Tracheal epithelial cell (primary cell): Measurements from ENCODE around the gene MED22. TPM values are rescaled to one million over a fixed set of nuclear protein-coding genes. Genes with fewer than 3 reads are reported as not detected.

Source experiments
- total RNA-seq: library from RNA; depleted of rRNA; stranded (reverse); fragments of >200 nt; gene quantifications from 2 replicates; pipeline ENCODE4 v1.2.1, GENCODE V29; 2014

Gene MED22
- 17.6 and 20.2 TPM in 2 replicates for total RNA-seq

DNA sequence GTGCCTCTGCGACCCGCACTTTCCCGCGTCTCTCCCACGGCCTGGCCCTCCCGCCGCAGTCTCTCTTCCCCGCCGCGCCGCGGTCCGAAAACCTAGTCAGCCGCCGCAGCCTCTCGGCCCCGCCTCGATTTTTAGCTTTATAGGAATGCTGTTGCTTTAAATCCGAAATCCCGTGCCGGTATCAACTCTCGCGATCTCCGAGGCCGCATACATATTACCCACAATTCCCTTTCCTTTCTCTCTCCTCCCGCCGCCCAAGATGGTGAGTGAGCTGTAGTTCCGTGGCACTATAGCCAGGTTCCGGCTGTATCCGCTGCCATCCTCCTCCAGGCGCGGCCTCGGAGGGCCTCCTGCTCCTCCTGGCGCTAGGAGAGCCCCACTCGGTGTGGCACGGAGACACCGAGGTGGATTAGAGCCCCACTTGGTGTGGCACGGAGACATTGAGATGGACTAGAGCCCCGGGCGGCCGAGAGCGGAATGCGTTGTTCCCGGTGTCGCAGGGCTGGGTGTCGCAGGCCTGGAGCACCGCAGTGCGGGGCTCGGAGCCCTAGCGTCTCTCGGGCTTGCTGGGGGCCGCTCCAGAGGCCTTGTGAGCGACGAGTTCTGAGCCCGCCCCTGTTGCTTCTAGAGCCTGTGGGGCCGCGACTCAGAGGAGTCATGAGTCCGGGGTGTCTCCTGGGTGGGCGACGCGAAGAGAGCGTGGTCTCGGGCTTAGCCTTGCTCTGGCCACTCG lies at the start of gene MED22, which contains the start of gene RPL7A:
Gene MED22, minus strand, starts transcription at position 147 of the 733 bp plus-strand sequence. CDS start 1,469 bp downstream, outside the sequence.
Gene RPL7A, plus strand, starts transcription at position 234 of the 733 bp plus-strand sequence. Its CDS starts 26 bp downstream, at position 260.

DNA sequence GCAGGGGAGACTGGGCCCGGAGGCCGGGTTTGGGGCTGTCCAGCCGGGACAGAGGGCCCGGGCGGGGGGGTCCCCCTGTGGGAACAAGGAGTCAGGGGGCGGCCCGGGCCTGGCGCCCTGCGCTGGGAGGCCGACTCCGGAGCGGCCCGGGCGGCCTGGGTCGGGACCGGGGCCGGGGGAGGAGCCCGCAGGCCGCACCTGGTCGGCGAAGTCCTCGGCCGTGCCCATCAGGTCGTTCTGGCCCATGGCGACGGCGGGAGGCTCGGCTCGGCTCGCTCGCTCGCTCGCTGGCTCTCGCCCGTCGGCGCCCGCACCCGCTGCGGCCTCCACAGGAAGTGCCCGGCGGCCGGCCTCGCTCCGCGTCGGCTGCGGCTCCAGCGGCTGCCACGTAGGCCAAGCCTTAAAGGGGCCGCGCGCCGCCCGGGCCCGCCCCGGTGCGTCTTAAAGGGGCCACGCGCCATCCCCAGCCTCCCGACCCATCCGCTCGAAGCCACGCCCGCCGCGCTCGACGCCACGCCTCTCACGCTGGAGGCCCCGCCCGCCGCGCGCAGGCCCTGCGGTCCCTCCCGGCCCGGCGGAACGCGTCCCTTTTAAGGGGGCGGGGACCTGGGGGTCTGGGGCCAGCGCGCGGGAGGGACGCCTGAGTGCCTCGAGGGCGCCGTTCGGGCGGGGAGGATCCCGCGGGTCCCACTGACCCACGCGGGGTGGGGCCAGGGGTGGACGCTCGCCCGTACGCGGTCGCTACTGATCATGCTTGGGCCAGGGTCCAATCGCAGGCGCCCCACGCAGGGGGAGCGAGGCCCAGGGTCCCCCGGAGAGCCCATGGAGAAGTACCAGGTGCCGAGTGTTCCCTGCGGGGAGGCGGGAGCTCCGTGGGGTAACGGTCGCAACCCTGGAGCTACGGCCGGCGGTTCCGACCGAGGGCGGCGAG lies 28.1 kb upstream of the MED22 start, which contains the start of the genes STKLD1 and SURF4:
Gene STKLD1, plus strand, starts transcription at position 643 of the 931 bp plus-strand sequence. Its CDS starts 108 bp downstream, at position 751.
Gene SURF4, minus strand, starts transcription at position 337 of the 931 bp plus-strand sequence. Its CDS starts 91 bp downstream, at position 246.

DNA sequence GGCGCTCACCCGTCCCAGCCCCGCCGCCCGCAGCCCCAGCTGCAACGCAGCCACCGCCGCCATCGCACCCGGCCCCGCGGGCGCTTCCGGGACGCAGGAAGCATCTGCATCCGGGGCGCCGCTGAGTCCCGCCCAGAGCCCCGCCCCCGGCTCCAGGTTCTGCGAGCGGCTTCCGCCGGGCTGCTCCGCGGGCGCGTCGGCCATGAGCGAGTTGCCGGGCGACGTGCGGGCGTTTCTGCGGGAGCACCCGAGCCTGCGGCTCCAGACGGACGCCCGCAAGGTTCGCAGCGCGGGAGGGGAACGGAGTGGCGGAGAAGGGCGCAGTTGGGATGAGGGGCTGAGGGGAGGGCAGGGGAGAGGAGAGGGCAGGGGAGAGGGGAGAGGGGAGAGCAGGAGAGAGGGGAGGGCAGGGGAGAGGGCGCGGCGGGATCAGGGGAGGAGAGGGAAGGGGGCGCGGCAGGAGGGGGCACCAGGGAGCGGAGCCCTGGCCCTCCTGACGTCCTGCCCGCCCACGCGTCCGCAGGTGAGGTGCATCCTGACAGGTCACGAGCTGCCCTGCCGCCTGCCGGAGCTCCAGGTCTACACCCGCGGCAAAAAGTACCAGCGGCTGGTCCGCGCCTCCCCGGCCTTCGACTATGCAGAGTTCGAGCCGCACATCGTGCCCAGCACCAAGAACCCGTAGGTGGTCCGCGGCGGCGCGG lies 8.6 kb upstream of the MED22 start, which contains the start of the genes SURF1 and SURF2:
Gene SURF1, minus strand, starts transcription at position 97 of the 701 bp plus-strand sequence. Its CDS starts 34 bp downstream, at position 63.
Gene SURF2, plus strand, starts transcription at position 160 of the 701 bp plus-strand sequence. Its CDS starts 43 bp downstream, at position 203.

DNA sequence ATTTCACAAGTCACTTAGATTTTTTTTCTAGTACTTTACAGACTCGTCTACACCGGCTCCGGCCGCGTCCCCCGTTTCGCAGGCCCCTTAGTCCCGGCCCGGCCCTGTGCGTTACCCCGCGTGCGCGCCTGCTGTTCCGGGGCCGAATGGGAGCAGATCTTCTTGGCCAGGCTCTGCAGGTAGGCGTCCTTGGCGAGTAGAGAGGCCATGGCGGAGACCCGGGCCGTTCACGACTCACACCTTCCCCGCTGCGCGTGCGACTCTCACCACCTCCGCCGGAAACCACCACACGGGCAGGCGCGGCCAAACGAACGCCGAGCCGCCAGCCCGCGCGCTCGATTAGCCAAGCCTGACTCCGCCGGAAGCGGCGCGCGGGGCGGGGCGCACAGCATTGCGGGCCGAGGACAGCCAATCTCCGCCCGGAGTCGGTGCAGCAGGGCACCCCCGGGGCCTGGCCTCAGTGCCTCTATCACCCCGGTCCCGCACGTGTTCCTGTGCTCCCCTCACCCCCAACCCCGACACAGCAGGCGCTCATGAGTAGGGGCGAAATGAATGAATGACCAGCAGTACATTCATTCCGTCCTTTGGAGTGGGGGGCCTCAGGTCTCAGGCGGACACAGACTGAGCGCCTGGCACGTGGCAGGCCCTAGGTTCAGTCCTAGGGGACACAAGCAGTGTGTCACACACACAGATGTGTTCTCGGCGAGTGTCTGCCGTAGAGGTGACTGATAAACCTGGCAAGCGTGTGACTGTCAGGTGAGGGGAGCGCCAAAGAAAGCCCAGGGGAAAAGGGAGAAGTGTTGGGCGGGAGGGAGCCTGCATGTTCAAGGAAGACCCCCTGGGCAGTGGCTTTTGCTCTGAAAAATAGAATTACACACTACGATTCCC lies 11.8 kb downstream of the MED22 start, which contains the start of gene SURF6:
Gene SURF6, minus strand, starts transcription at position 265 of the 888 bp plus-strand sequence. Its CDS starts 56 bp downstream, at position 209.

Other genes starting within 250 kb of the MED22 start
- 31.3 and 35.0 TPM in 2 replicates for gene RALGDS, start 226.9 kb downstream of the MED22 start, total RNA-seq
- 1.3 and 1.7 TPM in 2 replicates for gene GBGT1, start 184.2 kb downstream of the MED22 start, total RNA-seq
- gene OBP2B, start 138.9 kb downstream of the MED22 start, total RNA-seq = not detected in 2 replicates
- under 0.01 and 0.43 TPM in 2 replicates for gene ABO, start 72.9 kb downstream of the MED22 start, total RNA-seq
- 11.9 and 16.1 TPM in 2 replicates for gene SURF6, start 11.9 kb downstream of the MED22 start, total RNA-seq
- 3,279 and 4,044 TPM in 2 replicates for gene RPL7A, start 87 bp upstream of the MED22 start, total RNA-seq
- 16.6 and 30.9 TPM in 2 replicates for gene SURF1, start 8.4 kb upstream of the MED22 start, total RNA-seq
- 41.0 and 72.9 TPM in 2 replicates for gene SURF2, start 8.4 kb upstream of the MED22 start, total RNA-seq
- 220 and 344 TPM in 2 replicates for gene SURF4, start 27.9 kb upstream of the MED22 start, total RNA-seq
- 0.48 TPM in 1 of 2 replicates, not detected in the other for gene STKLD1, start 28.2 kb upstream of the MED22 start, total RNA-seq
- 10.8 and 15.6 TPM in 2 replicates for gene REXO4, start 69.9 kb upstream of the MED22 start, total RNA-seq
- 0.21 and 1.4 TPM in 2 replicates for gene ADAMTS13, start 74.2 kb upstream of the MED22 start, total RNA-seq
- 5.5 and 6.7 TPM in 2 replicates for gene CACFD1, start 111.8 kb upstream of the MED22 start, total RNA-seq
- 1.9 and 37.6 TPM in 2 replicates for gene SLC2A6, start 131.0 kb upstream of the MED22 start, total RNA-seq
- gene MYMK, start 176.8 kb upstream of the MED22 start, total RNA-seq = not detected in 2 replicates
- under 0.01 TPM in 1 of 2 replicates, not detected in the other for gene ADAMTSL2, start 186.6 kb upstream of the MED22 start, total RNA-seq